GM12872 (cell line): ENCODE measurements around the gene RNF180.

Source experiments
- CTCF ChIP-seq: IDR thresholded peaks from 3 replicates; pipeline ENCODE4 v1.5.1; 2011; ENCODE audit warnings: low read depth, mild to moderate bottlenecking, low read length, moderate library complexity; ENCODE audit not compliant: insufficient read depth

RNF180 gene

GRCh38 chr5:64206653-64207052 is 41.0 kb downstream of the RNF180 start:
- TF ChIP-seq CTCF, result 0 out of 3 replicates have a peak, but pooled peaks have one; percentile 12

DNA sequence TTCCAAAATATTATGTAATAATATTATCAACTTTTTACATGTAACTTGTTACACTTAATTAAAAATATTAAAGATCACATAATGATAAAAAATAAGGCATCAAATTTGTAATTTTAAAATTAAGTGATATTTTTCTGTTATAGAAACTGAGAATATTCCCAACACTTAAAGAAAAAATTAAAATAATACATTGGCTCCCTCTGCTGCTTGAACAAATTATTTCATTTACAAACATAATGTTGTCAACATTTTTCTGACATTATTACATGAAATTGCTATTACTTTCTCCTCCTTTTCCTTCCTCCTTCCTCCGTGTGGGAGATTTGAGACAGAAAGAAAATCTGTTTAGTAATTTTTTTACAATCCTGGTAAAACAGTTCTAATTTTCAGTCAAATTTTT is 42.3 kb downstream of the RNF180 start:
- no peak for TF ChIP-seq CTCF

DNA sequence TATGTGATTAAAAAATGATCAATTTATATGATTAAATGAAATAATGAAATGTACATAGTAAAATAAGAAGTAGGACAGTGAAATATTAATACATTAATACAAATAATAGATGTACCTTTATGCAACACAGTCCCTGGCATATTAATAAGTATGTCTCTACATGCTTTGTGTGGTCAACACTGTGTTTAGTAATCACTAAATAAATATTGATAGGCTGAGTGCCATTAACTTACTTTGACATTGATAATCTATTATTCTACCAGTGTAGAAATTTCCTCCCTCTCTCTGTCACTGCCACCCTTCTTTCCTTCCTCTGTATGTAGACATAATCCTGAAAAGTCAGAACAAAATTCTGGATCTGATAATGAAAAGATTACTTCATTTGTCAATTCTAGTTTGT is 43.7 kb downstream of the RNF180 start:
- TF ChIP-seq CTCF, result no peak

- no peak for TF ChIP-seq CTCF
Observed at GRCh38 chr5:64210866-64211265, 45.2 kb downstream of the RNF180 start.

- TF ChIP-seq CTCF, result no peak
Observed at GRCh38 chr5:64213011-64213410, 47.4 kb downstream of the RNF180 start.

- no peak for TF ChIP-seq CTCF
Observed at GRCh38 chr5:64213531-64213930, 47.9 kb downstream of the RNF180 start.

DNA sequence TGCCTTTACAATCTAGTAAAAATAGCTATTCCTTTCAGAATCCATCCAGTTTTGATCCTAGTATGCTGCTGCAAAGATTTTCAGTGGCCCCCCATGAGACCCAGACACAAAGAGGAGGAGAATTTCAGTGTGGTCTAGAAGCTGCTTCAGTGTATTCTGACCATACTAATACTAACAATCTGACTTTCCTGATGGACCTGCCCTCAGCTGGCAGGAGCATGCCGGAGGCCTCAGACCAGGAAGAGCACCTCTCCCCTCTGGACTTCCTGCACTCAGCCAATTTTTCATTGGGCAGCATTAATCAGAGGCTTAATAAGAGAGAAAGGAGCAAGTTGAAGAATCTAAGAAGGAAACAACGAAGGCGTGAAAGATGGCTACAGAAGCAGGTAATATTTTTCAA is 48.5 kb downstream of the RNF180 start:
- TF ChIP-seq CTCF, result no peak

DNA sequence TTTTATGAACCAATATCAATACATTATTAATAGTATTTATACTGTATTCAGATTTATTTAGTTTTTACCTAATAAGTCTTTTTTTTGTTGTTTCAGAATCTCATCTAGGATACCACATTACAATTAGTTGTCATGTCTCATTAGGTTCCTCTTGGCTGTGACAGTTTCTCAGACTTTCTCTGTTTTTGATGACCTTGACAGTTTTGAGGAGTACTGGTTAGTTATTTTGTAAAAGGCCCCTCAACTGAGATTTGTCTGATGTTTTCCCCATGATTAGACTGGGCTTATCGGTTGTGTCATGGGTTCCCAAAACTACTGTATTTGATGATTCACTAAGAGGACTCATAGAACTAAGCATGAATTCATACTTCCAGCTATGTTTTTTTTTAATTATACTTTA is 56.3 kb downstream of the RNF180 start:
- TF ChIP-seq CTCF, result no peak
